Loucy (cell line): Measurements from ENCODE around the gene MYCBP2.

ENCODE experiments used
- H2AFZ ChIP-seq: fragments of 200-600 bp; sonication (generic); 2 replicates; pipeline ENCODE4 v1.6.0; 2016; ENCODE audit warnings: antibody characterized with exemption, mild to moderate bottlenecking, low read length, moderate library complexity
- H3F3A ChIP-seq: fragments of 200-600 bp; 2 replicates; pipeline ENCODE4 v1.6.0; 2016; ENCODE audit warnings: antibody characterized with exemption, low read depth, mild to moderate bottlenecking
- H3K27me3 ChIP-seq: fragments of 200-600 bp; sonication (generic); 2 replicates; pipeline ENCODE4 v1.6.1; 2014; ENCODE audit warnings: low read length, mild to moderate bottlenecking; ENCODE audit not compliant: insufficient read depth, poor library complexity, severe bottlenecking
- H3K36me3 ChIP-seq: fragments of 200-600 bp; sonication (generic); 2 replicates; pipeline ENCODE4 v1.6.1; 2016; ENCODE audit warnings: low read length; ENCODE audit not compliant: insufficient read depth
- H3K4me1 ChIP-seq: fragments of 200-600 bp; sonication (generic); 2 replicates; pipeline ENCODE4 v1.5.1; 2014; ENCODE audit warnings: low read length, mild to moderate bottlenecking; ENCODE audit not compliant: insufficient read depth, poor library complexity, severe bottlenecking
- H3K4me2 ChIP-seq: fragments of 200-600 bp; sonication (generic); 2 replicates; pipeline ENCODE4 v1.6.0; 2014; ENCODE audit warnings: antibody characterized with exemption, low read length, low read depth, mild to moderate bottlenecking; ENCODE audit not compliant: poor library complexity, severe bottlenecking
- H3K4me3 ChIP-seq: fragments of 200-600 bp; sonication (generic); 2 replicates; pipeline ENCODE4 v1.5.1; 2014; ENCODE audit warnings: low read length, mild to moderate bottlenecking, mixed read lengths; ENCODE audit not compliant: poor library complexity, severe bottlenecking
- H3K79me2 ChIP-seq: fragments of 200-600 bp; sonication (generic); 2 replicates; pipeline ENCODE4 v1.6.1; 2014; ENCODE audit warnings: low read length; ENCODE audit not compliant: insufficient read depth
- H3K9ac ChIP-seq: fragments of 200-600 bp; sonication (generic); 2 replicates; pipeline ENCODE4 v1.6.0; 2014; ENCODE audit warnings: mild to moderate bottlenecking, low read depth, low read length, moderate library complexity; ENCODE audit not compliant: poor library complexity, severe bottlenecking
- H3K9me2 ChIP-seq: fragments of 200-600 bp; sonication (generic); replicated peaks from 2 replicates; pipeline ENCODE4 v1.6.1; 2016; ENCODE audit warnings: low read depth, low read length, mixed read lengths
- H3K9me3 ChIP-seq: fragments of 200-600 bp; sonication (generic); 2 replicates; pipeline ENCODE4 v1.6.1; 2014; ENCODE audit warnings: mild to moderate bottlenecking, antibody characterized with exemption, low read length, low read depth; ENCODE audit not compliant: insufficient read depth
- H4K20me1 ChIP-seq: fragments of 200-600 bp; sonication (generic); 2 replicates; pipeline ENCODE4 v1.6.0; 2014; ENCODE audit warnings: antibody characterized with exemption, low read length, mild to moderate bottlenecking; ENCODE audit not compliant: insufficient read depth, poor library complexity, severe bottlenecking
- EZH2phosphoT487 ChIP-seq: fragments of 200-600 bp; IDR thresholded peaks from 2 replicates; pipeline ENCODE4 v1.6.1; 2018; ENCODE audit warnings: antibody characterized with exemption, mild to moderate bottlenecking, moderate library complexity, borderline replicate concordance
- TF ChIP-seq, protein P1 (sequence below): fragments of 200-600 bp; sonication (generic); conservative IDR thresholded peaks from 2 replicates; pipeline ENCODE4 v1.5.1; 2014; ENCODE audit warnings: mild to moderate bottlenecking, antibody characterized with exemption, low read length

The MYCBP2 gene

DNA sequence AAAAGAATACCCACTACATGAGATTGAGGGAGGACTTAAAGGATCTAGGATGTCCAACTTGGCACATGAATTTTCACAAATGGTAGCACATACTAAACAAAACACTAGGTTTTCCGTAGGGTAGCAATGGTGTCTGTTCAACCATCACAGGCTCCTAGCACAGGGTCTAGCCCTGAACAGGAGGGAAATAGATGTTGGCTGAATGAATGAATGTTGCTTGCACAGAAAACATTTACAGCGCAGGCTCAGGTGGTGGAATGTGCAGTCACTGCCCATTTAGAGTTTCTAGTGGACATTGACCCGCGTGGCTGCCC, 1.9 kb upstream of the MYCBP2 start:
- Histone ChIP-seq H3K79me2 (peaks cover 31% of the 10 kb centered on the region), H3K36me3 (no peaks in the 10 kb centered on the region), H2AFZ (peak overlapping the region; percentile 81), H3K9ac (peak overlapping the region; percentile 85), H3K4me3 (peak overlapping the region; percentile 85), H4K20me1 (peaks cover 27% of the 10 kb centered on the region), H3K27me3 (no peaks in the 10 kb centered on the region), H3F3A (peaks cover 13% of the 10 kb centered on the region), H3K4me2 (peak overlapping the region; percentile 87), H3K4me1 (peaks cover 39% of the 10 kb centered on the region), H3K9me3 (no peaks in the 10 kb centered on the region), H3K9me2 (no peaks in the 10 kb centered on the region)
- no peak for TF ChIP-seq EZH2phosphoT487
- TF ChIP-seq, protein P1, sequence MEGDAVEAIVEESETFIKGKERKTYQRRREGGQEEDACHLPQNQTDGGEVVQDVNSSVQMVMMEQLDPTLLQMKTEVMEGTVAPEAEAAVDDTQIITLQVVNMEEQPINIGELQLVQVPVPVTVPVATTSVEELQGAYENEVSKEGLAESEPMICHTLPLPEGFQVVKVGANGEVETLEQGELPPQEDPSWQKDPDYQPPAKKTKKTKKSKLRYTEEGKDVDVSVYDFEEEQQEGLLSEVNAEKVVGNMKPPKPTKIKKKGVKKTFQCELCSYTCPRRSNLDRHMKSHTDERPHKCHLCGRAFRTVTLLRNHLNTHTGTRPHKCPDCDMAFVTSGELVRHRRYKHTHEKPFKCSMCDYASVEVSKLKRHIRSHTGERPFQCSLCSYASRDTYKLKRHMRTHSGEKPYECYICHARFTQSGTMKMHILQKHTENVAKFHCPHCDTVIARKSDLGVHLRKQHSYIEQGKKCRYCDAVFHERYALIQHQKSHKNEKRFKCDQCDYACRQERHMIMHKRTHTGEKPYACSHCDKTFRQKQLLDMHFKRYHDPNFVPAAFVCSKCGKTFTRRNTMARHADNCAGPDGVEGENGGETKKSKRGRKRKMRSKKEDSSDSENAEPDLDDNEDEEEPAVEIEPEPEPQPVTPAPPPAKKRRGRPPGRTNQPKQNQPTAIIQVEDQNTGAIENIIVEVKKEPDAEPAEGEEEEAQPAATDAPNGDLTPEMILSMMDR, result no peak

DNA sequence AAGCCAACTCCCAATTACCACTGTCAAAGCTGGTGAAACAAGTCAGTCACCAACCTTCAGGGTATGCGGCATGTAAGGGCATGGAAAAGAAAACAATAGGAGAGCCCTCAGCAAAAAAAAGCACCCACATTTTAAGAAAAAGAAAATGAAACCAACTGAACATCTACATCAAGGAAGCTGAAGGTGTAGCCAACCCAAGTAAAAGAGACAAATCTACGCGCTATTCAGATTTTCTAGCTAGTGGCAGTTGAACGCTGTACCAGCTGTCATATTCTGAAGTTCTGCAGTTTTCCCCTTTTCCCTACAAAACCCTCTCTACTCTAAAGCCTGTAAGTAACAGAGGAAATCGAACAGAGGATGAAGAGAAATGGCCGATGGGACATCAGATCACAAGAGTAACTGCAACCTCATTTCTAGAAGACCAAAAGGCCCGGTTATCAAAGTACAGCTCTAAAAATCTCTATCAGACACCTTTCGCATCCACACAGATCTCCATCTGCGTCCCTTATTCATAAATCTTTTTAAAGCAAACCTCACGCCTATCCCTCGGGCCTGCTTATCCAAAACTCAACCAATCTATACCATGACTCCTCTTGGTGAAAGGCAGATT, 1.4 kb downstream of the MYCBP2 start:
- peaks cover 60% of the 10 kb centered on the region for H4K20me1 ChIP-seq

DNA sequence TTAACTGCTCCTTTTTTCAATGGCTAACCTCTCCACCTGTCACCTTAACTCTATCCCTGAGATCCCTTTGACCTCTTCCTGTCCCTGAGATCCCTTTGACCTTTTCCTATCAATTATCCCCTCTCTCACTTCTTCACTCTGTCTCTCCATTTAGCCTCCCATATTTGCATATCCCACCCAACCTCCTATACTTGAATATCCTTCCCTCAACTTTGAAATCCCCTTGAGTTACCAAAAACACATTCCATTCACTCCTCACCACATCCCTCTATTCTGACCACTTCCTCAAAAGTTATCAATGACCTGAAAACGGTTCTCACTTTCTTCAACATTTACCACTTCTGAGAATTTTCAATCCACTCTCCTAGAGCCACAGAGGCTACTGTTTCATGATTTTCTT, 3.0 kb downstream of the MYCBP2 start:
- H3K4me3 ChIP-seq, result peak overlapping the region; percentile 85
- H3K27me3 ChIP-seq, result no peaks in the 10 kb centered on the region
- no peak overlapping the region for H2AFZ ChIP-seq
- H3F3A ChIP-seq, result peaks cover 5% of the 10 kb centered on the region; the same call in 1 of the 2 replicates
- no peaks in the 10 kb centered on the region for H3K9me2 ChIP-seq
- TF ChIP-seq, protein P1, result no peak
- TF ChIP-seq EZH2phosphoT487, result no peak
- H3K79me2 ChIP-seq, result peaks cover 81% of the 10 kb centered on the region
- no peaks in the 10 kb centered on the region for H3K9me3 ChIP-seq
- no peaks in the 10 kb centered on the region for H3K36me3 ChIP-seq
- H3K4me2 ChIP-seq, result peak overlapping the region; percentile 91
- H3K9ac ChIP-seq, result peak overlapping the region; percentile 85
- H3K4me1 ChIP-seq, result peaks cover 72% of the 10 kb centered on the region
- peaks cover 72% of the 10 kb centered on the region for H4K20me1 ChIP-seq

More for the DNA sequence above, 1.4 kb downstream of the MYCBP2 start:
- Histone ChIP-seq H3K4me2 (peak overlapping the region; percentile 91), H3K4me3 (peak overlapping the region; percentile 85), H3K9me2 (no peaks in the 10 kb centered on the region), H3K9ac (peak overlapping the region; percentile 85), H3K4me1 (peaks cover 62% of the 10 kb centered on the region), H3K36me3 (no peaks in the 10 kb centered on the region), H3F3A (peaks cover 13% of the 10 kb centered on the region), H2AFZ (no peak overlapping the region), H3K9me3 (no peaks in the 10 kb centered on the region), H3K27me3 (no peaks in the 10 kb centered on the region), H3K79me2 (peaks cover 64% of the 10 kb centered on the region)
- TF ChIP-seq EZH2phosphoT487, result no peak
- TF ChIP-seq, protein P1, result no peak
